GM19438 (cell line): ENCODE data around the gene ZNF805.
"Not testable (repeated sequence)": the region's sequence is repeated elsewhere in the genome, so short reads cannot be mapped to it uniquely, and the experiment has no call there.

ENCODE experiments used
- ATAC-seq: cut with Tn5 transposase; IDR thresholded peaks from one replicate; pipeline ENCODE4 v1.9.1; 2021; ENCODE audit warnings: low read depth; ENCODE audit not compliant: unreplicated experiment

ZNF805 gene

GRCh38 chr19:57263244-57263741 is 22.9 kb downstream of the ZNF805 start:
- no peak for ATAC-seq

DNA sequence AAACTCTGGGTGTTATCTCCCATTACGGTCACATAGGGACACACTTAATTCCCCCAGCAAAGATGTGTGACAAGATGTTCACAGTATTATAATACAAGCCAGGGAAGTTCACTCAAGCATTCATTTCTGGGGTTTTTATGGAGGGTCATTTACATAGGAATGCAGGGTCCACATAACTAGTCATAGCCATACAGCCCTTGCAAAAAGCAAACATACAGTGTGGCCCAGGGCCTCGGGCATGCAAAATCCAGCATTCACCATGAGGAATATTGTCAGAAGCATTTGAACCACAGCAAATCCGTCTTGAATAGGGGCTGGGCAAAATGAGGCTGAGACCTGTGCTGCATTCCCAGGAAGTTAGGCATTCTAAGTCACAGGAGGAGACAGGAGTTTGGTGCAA is 26.9 kb downstream of the ZNF805 start:
- no peak for ATAC-seq

GRCh38 chr19:57269515-57270250 is 29.3 kb downstream of the ZNF805 start:
- no peak for ATAC-seq

GRCh38 chr19:57271280-57271679 is 30.8 kb downstream of the ZNF805 start:
- ATAC-seq = no peak

DNA sequence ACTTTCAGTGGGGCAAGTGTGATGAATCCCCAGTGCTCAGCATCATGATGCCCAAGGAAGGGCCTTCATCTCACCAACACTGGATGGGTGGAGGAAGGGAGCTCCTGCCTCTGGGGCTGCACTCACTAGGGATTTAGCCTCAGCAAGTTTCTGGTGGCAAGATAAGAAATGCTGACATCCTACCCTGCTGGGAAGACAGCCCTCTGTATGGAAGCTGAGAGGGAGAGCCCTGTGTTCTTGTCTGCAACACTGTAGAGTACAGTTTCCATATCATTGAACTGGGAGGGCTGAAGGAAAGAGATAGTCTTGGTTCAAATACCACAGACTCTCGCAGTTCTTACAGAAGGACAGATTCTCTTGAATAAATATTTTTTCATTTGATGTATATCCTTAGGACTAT is 32.6 kb downstream of the ZNF805 start:
- no peak for ATAC-seq

DNA sequence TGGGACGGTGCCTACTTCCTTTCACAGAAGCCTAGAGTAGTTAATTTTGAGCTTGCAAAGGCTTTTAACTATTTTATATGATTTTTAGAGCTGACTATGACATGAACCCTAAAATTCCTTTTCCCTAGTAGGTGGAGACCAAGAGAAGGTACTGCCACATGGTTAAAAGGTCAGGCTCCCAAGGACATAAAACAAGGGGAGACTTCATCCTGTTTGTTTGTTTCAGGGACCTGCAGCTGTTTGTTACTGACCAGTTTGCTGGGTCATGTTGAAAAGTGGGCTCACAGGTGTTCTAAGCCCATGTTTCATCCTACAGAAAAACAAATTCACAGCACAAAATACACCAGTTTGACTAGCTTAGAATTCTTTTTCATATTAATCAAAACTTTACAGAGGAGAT is 36.0 kb downstream of the ZNF805 start:
- ATAC-seq = no peak

DNA sequence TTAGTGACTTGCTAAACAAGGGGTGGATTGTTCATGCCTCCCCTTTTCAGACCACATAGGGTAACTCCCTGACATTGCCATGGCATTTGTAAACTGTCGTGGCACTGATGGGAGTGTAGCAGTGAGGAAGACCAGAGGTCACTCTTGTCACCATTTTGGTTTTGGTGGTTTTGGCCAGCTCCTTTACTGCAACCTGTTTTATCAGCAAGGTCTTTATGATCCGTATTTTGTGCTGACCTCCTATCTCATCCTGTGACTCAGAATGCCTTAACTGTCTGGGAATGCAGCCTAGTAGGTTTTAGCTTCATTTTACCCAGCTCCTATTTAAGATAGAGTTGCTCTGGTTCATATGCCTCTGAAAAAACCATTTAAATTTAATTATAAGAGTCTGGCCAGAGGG is 38.0 kb downstream of the ZNF805 start:
- not testable (repeated sequence) for ATAC-seq

DNA sequence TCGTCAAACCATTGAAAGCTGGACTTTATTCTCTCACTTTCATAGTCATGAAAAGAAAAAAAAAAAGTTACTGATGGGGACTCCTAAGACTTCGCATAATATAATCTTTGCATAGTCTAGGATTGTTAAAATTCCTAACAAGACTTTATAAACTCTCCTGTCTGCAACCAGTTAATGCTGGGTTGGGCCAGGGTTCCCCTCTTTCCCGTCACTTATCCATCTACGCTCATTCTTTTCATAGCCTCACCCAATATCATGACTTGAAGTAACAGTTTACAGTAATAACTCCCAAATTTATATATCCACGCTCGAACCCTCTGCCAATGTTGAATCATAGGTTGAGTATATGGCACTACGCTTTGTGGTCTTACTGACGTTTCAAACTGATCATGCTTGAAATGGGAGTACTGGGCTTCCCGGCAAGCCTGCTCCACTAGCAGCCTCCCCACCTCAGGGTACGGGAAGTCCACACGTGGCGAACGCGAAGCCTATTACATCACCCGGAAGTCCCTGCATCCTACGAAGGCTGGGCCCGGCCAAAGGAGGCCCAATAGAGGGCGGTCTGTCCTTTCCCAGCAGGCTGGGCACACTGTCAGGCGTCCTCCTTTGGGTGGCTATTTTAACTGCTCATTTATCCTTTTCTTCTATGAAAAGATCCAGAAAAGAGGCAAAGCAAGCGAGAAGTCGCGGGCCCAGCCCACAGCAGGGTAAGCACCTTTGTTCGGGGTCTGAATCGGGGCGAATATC is 39.2 kb downstream of the ZNF805 start:
- ATAC-seq = peak; percentile 64

GRCh38 chr19:57280165-57280961 is 39.9 kb downstream of the ZNF805 start, which contains the start of gene ZNF460:
TSS of gene ZNF460 (plus strand) at chr19:57280485. CDS start at chr19:57280807, 322 bp downstream.
- ATAC-seq = peak; percentile 65

DNA sequence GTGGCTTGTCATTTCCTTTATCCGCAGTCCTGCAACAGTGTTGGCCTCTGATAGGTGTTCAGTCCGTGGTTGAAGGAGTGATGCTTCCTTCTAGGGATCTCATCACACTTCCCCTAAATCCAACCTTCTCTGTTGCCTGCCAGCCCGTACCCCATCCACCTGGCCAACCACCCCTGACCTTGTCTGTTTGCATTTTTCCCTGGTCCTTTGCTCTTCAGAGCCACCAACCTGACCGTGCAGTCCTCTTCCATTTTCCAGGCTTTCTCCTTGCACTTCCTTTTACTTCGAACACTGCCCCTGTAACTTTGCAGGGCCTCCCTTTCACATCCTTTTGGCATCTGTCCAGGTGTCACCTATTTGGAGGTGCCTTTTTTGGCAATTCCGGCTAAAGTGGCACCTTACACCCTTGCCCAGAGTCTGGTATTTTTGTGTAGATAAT is 40.5 kb downstream of the ZNF805 start:
- no peak for ATAC-seq

GRCh38 chr19:57282011-57282643 is 41.7 kb downstream of the ZNF805 start:
- no peak for ATAC-seq

GRCh38 chr19:57288373-57288772 is 47.9 kb downstream of the ZNF805 start:
- no peak for ATAC-seq

- ATAC-seq = no peak
Measured at GRCh38 chr19:57290970-57291369, 50.5 kb downstream of the ZNF805 start.

GRCh38 chr19:57292547-57292946 is 52.1 kb downstream of the ZNF805 start:
- no peak for ATAC-seq

- ATAC-seq = no peak
Measured at GRCh38 chr19:57293719-57294118, 53.3 kb downstream of the ZNF805 start.

DNA sequence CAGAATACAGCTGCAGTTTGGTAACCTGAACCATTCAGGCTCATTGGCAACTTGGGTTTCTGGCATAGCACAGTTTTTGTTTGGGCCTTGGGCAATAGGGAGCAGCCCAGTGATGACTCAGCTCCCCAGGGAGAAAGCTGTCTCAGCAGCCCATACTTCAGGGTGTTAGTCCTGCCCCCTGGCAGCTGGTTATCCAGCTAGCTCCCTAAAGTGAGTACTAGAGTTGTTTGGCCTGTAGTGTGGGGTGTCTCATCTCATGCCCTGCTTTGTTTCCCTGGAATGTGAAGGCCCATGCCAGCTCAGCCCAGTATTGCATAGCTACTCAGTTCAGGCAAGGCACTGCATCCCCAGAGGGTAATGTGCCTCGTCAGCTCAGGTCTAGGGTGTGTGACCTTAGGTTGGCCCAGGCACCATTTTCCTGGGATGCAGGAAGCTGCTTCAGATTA is 61.6 kb downstream of the ZNF805 start:
- ATAC-seq = no peak

GRCh38 chr19:57302727-57303401 is 62.4 kb downstream of the ZNF805 start:
- no peak for ATAC-seq
